WTC11 (cell line): Measurements from ENCODE around the gene CFI.

Experiments used
- CREM ChIP-seq: sonication (generic); formaldehyde crosslinking; IDR thresholded peaks from 2 replicates; pipeline ENCODE4 v1.8.1; 2022; ENCODE audit warnings: mild to moderate bottlenecking, missing genetic modification reagents, moderate library complexity
- SP1 ChIP-seq: sonication (generic); formaldehyde crosslinking; conservative IDR thresholded peaks from 2 replicates; pipeline ENCODE4 v1.8.1; 2022; ENCODE audit warnings: missing genetic modification reagents
- TCF7 ChIP-seq: sonication (generic); formaldehyde crosslinking; IDR thresholded peaks from 2 replicates; pipeline ENCODE4 v1.8.0; 2022; ENCODE audit warnings: mild to moderate bottlenecking, low read depth, missing genetic modification reagents, moderate library complexity
- TEAD4 ChIP-seq: sonication (generic); formaldehyde crosslinking; IDR thresholded peaks from 2 replicates; pipeline ENCODE4 v1.8.0; 2022; ENCODE audit warnings: mild to moderate bottlenecking, missing genetic modification reagents
- ZNF121 ChIP-seq: sonication (generic); formaldehyde crosslinking; IDR thresholded peaks from 2 replicates; pipeline ENCODE4 v1.8.0; 2023; ENCODE audit warnings: missing genetic modification reagents
- TF ChIP-seq, protein P1 (sequence below): fragments of 200-600 bp; IDR thresholded peaks from 2 replicates; pipeline ENCODE4 v1.8.0; 2022; ENCODE audit warnings: antibody characterized with exemption

DNA sequence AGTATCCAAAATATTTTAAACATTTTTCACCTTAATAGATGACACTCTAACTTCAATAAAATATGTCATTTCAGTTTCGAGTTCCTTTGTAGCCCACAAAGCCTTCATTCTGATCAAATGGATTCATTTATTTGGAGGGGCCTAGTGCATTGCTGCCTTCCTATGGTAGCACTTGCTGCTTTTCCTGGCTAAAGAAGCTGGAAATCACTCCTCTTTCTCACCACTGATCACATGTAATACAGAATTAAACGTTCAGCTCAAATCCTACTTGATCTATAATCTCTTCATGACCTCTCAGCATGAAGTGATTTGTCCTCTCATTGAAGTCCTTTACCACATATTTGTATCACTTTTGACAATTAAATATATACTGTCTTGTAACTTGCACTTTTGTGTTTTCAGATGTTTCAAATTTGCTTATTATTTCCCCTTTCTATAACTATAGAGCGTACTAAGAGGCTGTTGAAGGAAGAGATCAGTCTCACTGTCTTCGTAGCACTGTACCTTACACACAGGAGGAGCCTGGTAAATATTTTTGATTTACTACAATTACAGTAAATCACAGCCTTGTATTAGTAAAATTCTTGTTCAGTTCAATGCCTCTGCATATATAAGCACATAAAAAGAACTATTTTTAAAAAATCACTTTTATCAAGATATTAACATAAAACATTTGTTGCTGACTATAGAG lies 555 bp downstream of the CFI start:
- TF ChIP-seq, protein P1, sequence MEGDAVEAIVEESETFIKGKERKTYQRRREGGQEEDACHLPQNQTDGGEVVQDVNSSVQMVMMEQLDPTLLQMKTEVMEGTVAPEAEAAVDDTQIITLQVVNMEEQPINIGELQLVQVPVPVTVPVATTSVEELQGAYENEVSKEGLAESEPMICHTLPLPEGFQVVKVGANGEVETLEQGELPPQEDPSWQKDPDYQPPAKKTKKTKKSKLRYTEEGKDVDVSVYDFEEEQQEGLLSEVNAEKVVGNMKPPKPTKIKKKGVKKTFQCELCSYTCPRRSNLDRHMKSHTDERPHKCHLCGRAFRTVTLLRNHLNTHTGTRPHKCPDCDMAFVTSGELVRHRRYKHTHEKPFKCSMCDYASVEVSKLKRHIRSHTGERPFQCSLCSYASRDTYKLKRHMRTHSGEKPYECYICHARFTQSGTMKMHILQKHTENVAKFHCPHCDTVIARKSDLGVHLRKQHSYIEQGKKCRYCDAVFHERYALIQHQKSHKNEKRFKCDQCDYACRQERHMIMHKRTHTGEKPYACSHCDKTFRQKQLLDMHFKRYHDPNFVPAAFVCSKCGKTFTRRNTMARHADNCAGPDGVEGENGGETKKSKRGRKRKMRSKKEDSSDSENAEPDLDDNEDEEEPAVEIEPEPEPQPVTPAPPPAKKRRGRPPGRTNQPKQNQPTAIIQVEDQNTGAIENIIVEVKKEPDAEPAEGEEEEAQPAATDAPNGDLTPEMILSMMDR, result no peak
- TF ChIP-seq ZNF121 (no peak), TCF7 (CRISPR knock-in tag) (no peak), CREM (CRISPR knock-in tag) (no peak), TEAD4 (CRISPR knock-in tag) (no peak), SP1 (CRISPR knock-in tag) (no peak)
